GM12873 (cell line): ENCODE results near the gene RUNX3.

Source experiments
- CTCF ChIP-seq: IDR thresholded peaks from 2 replicates; pipeline ENCODE4 v1.5.1; 2012; ENCODE audit warnings: low read depth, mild to moderate bottlenecking, moderate library complexity, low read length, control low read depth; ENCODE audit not compliant: insufficient read depth; ENCODE audit errors: missing control alignments

Gene RUNX3

GRCh38 chr1:24898152-24898908 is 31.7 kb downstream of the RUNX3 start:
- peak; percentile 95 for TF ChIP-seq CTCF

- no peak for TF ChIP-seq CTCF
Measured at GRCh38 chr1:24897263-24898151, 32.6 kb downstream of the RUNX3 start.

- no peak for TF ChIP-seq CTCF
Measured at GRCh38 chr1:24896596-24897262, 33.3 kb downstream of the RUNX3 start.

GRCh38 chr1:24896176-24896575 is 33.9 kb downstream of the RUNX3 start:
- no peak for TF ChIP-seq CTCF

GRCh38 chr1:24895511-24895910 is 34.6 kb downstream of the RUNX3 start:
- TF ChIP-seq CTCF: no peak

- TF ChIP-seq CTCF: no peak
Measured at GRCh38 chr1:24894002-24894401, 36.1 kb downstream of the RUNX3 start.

GRCh38 chr1:24893431-24893830 is 36.6 kb downstream of the RUNX3 start:
- no peak for TF ChIP-seq CTCF
